ENCODE data around the gene PTPRM.
"Not testable (repeated sequence)": the region's sequence is repeated elsewhere in the genome, so short reads cannot be mapped to it uniquely, and the experiment has no call there.

GRCh38 chr18:8063152-8063551, 496.0 kb downstream of the PTPRM start:
- TF ChIP-seq CTCF, EZH2, EZH2phosphoT487 (IDR thresholded peaks at IDR 0.05): not testable (repeated sequence)

Data from neural progenitor cell (in vitro differentiated cells).